ENCODE measurements around the gene WDR62.
A peak's percentile ranks its signal among the peaks of the same experiment; 100 is the strongest.

WDR62 gene

GRCh38 chr19:36111200-36111539 is 56.5 kb downstream of the WDR62 start:
- no peaks in the 10 kb centered on the region for H3K9me3 ChIP-seq (ENCODE audit: control insufficient read depth, insufficient read depth, low read depth, low read length)
- H3K4me1 ChIP-seq (ENCODE audit: control insufficient read depth, insufficient read depth, low read length): peaks cover 16% of the 10 kb centered on the region
- TF ChIP-seq GLIS2 (tag by site-specific recombination; IDR thresholded peaks at IDR 0.05): peak; percentile 36; the same call in 1 of the 2 replicates
- TF ChIP-seq ZFP69B (tag by site-specific recombination; IDR thresholded peaks at IDR 0.05): peak; percentile 59; the same call in 1 of the 2 replicates
- no peak for TF ChIP-seq WT1 (tag by site-specific recombination; IDR thresholded peaks at IDR 0.05)
- H3K27ac ChIP-seq (ENCODE audit: extremely low read depth, low read depth, low read length): no peak overlapping the region
- POLR2A ChIA-PET: no interaction called here
- CTCF ChIA-PET: interaction anchor here (0.6 to 1.4 kb wide), 5 partner anchors 15 to 409 kb away, joined by 3 to 5 read pairs (median 4); no protein-coding TSS in a partner anchor
- H3K36me3 ChIP-seq (ENCODE audit: control insufficient read depth in 2 of 2, insufficient read depth in 1 of 2, low read length in 2 of 2): peaks cover 32 to 47% of the 10 kb centered on the region in 2 experiments
- no peak overlapping the region for H3K4me3 ChIP-seq (ENCODE audit: low read depth, low read length)

GRCh38 chr19:36112678-36113077 is 58.0 kb downstream of the WDR62 start:
- Histone ChIP-seq H3K27ac (ENCODE audit: extremely low read depth, low read depth, low read length) (no peak overlapping the region), H3K9me3 (ENCODE audit: control insufficient read depth, insufficient read depth, low read depth, low read length) (no peaks in the 10 kb centered on the region), H3K36me3 (ENCODE audit: control insufficient read depth in 2 of 2, insufficient read depth in 1 of 2, low read length in 2 of 2) (peaks cover 36 to 47% of the 10 kb centered on the region in 2 experiments), H3K4me1 (ENCODE audit: control insufficient read depth, insufficient read depth, low read length) (peaks cover 19% of the 10 kb centered on the region), H3K4me3 (ENCODE audit: low read depth, low read length) (no peak overlapping the region)
- no peak for TF ChIP-seq ZNF837 (tag by site-specific recombination; IDR thresholded peaks at IDR 0.05)
- ChIA-PET POLR2A (interaction anchor here (4.5 kb wide), 1 partner anchor 14 kb away, joined by 96 read pairs; no protein-coding TSS in a partner anchor), CTCF (no interaction called here)

GRCh38 chr19:36113425-36113824 is 58.7 kb downstream of the WDR62 start:
- Histone ChIP-seq H3K27ac (ENCODE audit: extremely low read depth, low read depth, low read length) (no peak overlapping the region), H3K4me3 (ENCODE audit: low read depth, low read length) (peak overlapping the region; percentile 51; the same call in 1 of the 2 replicates), H3K36me3 (ENCODE audit: control insufficient read depth in 2 of 2, insufficient read depth in 1 of 2, low read length in 2 of 2) (peaks cover 43 to 54% of the 10 kb centered on the region in 2 experiments), H3K4me1 (ENCODE audit: control insufficient read depth, insufficient read depth, low read length) (peaks cover 19% of the 10 kb centered on the region), H3K9me3 (ENCODE audit: control insufficient read depth, insufficient read depth, low read depth, low read length) (no peaks in the 10 kb centered on the region)
- CTCF ChIA-PET: no interaction called here
- POLR2A ChIA-PET: interaction anchor here (0.5 to 4.5 kb wide), 9 partner anchors 10 to 376 kb away, joined by 3 to 96 read pairs (median 10); partner anchors contain the start of genes THAP8 and ZNF566
- TF ChIP-seq, protein P1, sequence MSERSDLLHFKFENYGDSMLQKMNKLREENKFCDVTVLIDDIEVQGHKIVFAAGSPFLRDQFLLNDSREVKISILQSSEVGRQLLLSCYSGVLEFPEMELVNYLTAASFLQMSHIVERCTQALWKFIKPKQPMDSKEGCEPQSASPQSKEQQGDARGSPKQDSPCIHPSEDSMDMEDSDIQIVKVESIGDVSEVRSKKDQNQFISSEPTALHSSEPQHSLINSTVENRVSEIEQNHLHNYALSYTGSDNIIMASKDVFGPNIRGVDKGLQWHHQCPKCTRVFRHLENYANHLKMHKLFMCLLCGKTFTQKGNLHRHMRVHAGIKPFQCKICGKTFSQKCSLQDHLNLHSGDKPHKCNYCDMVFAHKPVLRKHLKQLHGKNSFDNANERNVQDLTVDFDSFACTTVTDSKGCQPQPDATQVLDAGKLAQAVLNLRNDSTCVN (tag by site-specific recombination; optimal IDR thresholded peaks at IDR 0.05): no peak
- TF ChIP-seq ZNF521 (tag by site-specific recombination; IDR thresholded peaks at IDR 0.05): 0 out of 2 replicates have a peak, but pooled peaks have one; percentile 25
- TF ChIP-seq, protein P2, sequence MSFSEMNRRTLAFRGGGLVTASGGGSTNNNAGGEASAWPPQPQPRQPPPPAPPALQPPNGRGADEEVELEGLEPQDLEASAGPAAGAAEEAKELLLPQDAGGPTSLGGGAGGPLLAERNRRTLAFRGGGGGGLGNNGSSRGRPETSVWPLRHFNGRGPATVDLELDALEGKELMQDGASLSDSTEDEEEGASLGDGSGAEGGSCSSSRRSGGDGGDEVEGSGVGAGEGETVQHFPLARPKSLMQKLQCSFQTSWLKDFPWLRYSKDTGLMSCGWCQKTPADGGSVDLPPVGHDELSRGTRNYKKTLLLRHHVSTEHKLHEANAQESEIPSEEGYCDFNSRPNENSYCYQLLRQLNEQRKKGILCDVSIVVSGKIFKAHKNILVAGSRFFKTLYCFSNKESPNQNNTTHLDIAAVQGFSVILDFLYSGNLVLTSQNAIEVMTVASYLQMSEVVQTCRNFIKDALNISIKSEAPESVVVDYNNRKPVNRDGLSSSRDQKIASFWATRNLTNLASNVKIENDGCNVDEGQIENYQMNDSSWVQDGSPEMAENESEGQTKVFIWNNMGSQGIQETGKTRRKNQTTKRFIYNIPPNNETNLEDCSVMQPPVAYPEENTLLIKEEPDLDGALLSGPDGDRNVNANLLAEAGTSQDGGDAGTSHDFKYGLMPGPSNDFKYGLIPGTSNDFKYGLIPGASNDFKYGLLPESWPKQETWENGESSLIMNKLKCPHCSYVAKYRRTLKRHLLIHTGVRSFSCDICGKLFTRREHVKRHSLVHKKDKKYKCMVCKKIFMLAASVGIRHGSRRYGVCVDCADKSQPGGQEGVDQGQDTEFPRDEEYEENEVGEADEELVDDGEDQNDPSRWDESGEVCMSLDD (tag by site-specific recombination; IDR thresholded peaks at IDR 0.05): no peak
- TF ChIP-seq ZNF473 (tag by site-specific recombination; IDR thresholded peaks at IDR 0.05): 0 out of 2 replicates have a peak, but pooled peaks have one; percentile 9
- TF ChIP-seq ZNF132 (tag by site-specific recombination; IDR thresholded peaks at IDR 0.05; ENCODE audit: borderline replicate concordance): no peak
- no peak for TF ChIP-seq ZNF624 (tag by site-specific recombination; IDR thresholded peaks at IDR 0.05)
- TF ChIP-seq PRDM4 (tag by site-specific recombination; IDR thresholded peaks at IDR 0.05): no peak
- no peak for TF ChIP-seq RBAK (tag by site-specific recombination; IDR thresholded peaks at IDR 0.05)
- no peak for TF ChIP-seq PRDM10 (tag by site-specific recombination; IDR thresholded peaks at IDR 0.05)
- no peak for TF ChIP-seq ZNF585B (tag by site-specific recombination; IDR thresholded peaks at IDR 0.05)
- no peak for TF ChIP-seq SETDB1 (IDR thresholded peaks at IDR 0.05; ENCODE audit: insufficient read length, low read length)
- TF ChIP-seq, protein P3, sequence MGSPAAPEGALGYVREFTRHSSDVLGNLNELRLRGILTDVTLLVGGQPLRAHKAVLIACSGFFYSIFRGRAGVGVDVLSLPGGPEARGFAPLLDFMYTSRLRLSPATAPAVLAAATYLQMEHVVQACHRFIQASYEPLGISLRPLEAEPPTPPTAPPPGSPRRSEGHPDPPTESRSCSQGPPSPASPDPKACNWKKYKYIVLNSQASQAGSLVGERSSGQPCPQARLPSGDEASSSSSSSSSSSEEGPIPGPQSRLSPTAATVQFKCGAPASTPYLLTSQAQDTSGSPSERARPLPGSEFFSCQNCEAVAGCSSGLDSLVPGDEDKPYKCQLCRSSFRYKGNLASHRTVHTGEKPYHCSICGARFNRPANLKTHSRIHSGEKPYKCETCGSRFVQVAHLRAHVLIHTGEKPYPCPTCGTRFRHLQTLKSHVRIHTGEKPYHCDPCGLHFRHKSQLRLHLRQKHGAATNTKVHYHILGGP (tag by site-specific recombination; IDR thresholded peaks at IDR 0.05): no peak
- no peak for TF ChIP-seq ZNF558 (tag by site-specific recombination; IDR thresholded peaks at IDR 0.05)
- TF ChIP-seq ZNF18 (tag by site-specific recombination; IDR thresholded peaks at IDR 0.05): no peak

Data from HEK293 (cell line).